Epithelial cell of proximal tubule (primary cell): Measurements from ENCODE around the gene LY6G6F. TPM values are rescaled to one million over a fixed set of nuclear protein-coding genes. Genes with fewer than 3 reads are reported as not detected.

Experiments
- DNase-seq: peaks from one replicate; pipeline ENCODE4 v3.0.0-alpha.2; 2011; ENCODE audit warnings: low read depth
- H3K4me3 ChIP-seq: 2 replicates; pipeline ENCODE4 v1.5.1; 2011; ENCODE audit warnings: low read depth, mild to moderate bottlenecking, low read length
- CTCF ChIP-seq: conservative IDR thresholded peaks from 2 replicates; pipeline ENCODE4 v1.5.1; 2012; ENCODE audit warnings: low read depth, mild to moderate bottlenecking, low read length
- total RNA-seq: library from RNA; depleted of rRNA; stranded (reverse); fragments of >200 nt; gene quantifications from 2 replicates; pipeline ENCODE4 v1.2.3, GENCODE V29; 2015

LY6G6F gene, protein sequence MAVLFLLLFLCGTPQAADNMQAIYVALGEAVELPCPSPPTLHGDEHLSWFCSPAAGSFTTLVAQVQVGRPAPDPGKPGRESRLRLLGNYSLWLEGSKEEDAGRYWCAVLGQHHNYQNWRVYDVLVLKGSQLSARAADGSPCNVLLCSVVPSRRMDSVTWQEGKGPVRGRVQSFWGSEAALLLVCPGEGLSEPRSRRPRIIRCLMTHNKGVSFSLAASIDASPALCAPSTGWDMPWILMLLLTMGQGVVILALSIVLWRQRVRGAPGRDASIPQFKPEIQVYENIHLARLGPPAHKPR
- total RNA-seq = not detected in 2 replicates

- TF ChIP-seq CTCF = no peak
- no peak for DNase-seq
- no peak within 1 kb of the TSS for H3K4me3 ChIP-seq
These were observed at the start of gene LY6G6F for GRCh38 chr6:31706599-31706998. TSS of gene LY6G6F (plus strand) at chr6:31706866. CDS start at chr6:31706907, 41 bp downstream.

DNA sequence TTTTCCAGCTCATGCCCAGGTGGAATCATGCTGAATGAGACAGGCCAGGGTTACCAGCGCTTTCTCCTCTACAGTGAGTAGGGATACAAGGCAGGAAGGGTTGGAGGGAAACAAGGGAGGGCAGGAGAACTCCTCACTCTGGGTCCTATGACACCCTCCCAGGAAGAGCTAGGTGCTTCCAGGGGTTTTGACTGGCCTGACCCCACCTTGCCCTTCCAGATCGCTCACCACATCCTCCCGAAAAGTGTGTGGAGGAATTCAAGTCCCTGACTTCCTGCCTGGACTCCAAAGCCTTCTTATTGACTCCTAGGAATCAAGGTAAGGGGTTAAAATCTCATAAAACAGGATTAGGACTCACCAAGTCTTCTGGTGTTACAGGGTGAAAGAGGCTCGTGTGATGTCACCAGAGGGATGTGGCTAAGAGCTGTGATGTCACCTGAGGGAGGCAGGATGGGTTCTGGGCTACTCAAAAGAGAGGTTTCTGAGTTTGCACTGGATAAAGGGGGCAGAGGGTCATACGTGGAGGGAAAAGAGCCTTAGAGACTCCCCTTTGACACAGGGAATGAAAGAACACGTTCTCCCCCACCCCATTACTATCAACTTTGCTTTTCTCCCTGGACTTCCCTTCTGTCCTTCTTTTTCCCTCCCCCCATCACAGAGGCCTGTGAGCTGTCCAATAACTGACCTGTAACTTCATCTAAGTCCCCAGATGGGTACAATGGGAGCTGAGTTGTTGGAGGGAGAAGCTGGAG is 49.1 kb upstream of the LY6G6F start:
- no peak for TF ChIP-seq CTCF
- no peak for DNase-seq

DNA sequence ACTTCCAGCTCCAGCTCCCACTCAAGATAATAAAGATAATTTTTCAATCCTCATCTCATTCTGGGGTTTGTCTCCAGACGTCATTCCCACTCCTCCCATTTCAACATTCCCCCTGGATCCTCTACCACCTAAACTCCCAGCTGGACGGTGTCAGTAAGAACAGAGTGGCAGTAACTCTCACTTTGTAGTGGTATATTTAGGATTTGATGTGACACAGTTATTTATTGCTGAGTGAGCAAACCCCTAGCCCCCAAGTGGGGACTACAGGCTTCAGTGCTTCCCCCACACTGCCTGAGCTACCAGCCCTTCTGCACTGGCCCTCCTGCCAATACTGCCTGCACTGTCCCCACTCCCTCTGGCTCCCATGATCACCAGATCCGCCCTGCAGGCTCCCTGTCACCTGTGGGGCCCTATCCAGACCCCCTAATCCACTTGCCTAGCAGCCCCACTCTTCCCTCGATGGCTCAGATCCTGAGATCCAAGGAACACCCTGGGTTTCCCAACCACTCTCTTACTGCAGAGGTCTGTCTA is 48.4 kb upstream of the LY6G6F start:
- H3K4me3 ChIP-seq = peak overlapping the region; percentile 5
- no peak for DNase-seq
- no peak for TF ChIP-seq CTCF

More for the DNA sequence above, 49.1 kb upstream of the LY6G6F start:
- H3K4me3 ChIP-seq = no peak overlapping the region

- no peak for TF ChIP-seq CTCF
- peak overlapping the region; percentile 85 for H3K4me3 ChIP-seq
- DNase-seq = no peak
These were observed 47.5 kb upstream of the LY6G6F start for GRCh38 chr6:31658983-31659648.

DNA sequence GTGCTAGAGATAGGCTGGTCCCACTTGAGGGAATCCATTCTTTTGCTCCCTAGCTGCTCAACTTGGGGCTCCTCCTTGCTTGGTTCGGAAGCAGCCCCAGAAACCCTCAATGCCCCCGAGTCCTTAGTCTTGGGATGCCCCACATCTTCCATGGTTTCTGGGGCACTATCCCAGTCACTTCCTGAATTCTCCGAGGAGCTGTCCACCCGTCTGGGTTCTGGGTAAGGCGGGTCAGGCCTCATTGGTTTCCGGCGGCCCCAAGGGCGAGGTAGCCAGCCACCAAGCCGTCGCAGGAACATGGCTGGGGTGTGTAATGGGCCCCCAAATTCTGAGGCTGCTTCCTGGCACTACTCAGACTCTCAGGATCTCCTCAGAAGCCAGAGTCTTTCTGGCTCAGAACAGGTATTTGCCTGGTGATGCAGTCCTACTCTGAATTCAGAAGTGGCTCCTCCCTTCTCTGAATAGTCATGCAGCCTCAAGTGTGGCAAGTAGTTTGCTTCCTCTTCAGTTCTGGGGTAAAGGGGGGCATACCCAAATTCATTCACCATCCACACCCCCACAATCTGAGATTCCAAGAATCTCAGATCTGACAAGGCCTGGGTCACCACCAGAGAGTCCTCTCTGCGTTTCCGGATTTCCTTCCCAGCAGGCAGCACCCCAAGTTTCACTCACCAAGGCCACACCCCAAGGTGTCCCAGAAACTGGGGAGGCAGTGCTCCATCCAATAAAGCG is 46.9 kb upstream of the LY6G6F start:
- no peak for DNase-seq
- TF ChIP-seq CTCF = no peak
- peak overlapping the region; percentile 85 for H3K4me3 ChIP-seq
